GM19238 (cell line): ENCODE data around the gene PALM3.
A peak's percentile ranks its signal among the peaks of the same experiment; 100 is the strongest.
"Not testable (repeated sequence)": the region's sequence is repeated elsewhere in the genome, so short reads cannot be mapped to it uniquely, and the experiment has no call there.

Source experiments
- DNase-seq: peaks from one replicate; pipeline ENCODE4 v3.0.0; 2011; ENCODE audit warnings: low spot score; ENCODE audit not compliant: insufficient read length

PALM3 gene

DNA sequence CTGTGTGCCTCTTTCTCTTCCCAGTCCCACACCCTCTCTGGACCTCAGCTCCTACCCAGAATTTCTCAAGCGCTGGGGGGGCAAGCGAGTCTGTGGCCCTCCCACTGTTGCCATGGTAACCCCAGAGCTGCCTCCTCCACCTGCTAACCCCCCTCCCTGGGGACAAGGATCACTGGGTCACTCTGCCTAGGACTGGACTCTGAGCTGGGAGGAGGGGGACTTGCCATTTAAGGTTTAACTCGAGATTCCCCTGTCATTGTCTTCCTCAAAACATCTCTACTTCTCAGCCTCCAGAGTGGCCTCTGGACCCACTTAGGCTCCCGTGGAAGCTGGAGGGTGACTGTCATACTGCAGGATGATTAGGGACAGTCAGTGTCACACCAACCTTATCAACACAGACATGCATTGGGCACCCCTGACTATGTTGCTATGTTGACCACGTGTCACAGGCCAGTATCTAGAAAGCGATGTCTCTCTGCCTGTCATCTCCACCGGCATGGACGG lies 2.2 kb downstream of the PALM3 start:
- DNase-seq, result no peak

DNA sequence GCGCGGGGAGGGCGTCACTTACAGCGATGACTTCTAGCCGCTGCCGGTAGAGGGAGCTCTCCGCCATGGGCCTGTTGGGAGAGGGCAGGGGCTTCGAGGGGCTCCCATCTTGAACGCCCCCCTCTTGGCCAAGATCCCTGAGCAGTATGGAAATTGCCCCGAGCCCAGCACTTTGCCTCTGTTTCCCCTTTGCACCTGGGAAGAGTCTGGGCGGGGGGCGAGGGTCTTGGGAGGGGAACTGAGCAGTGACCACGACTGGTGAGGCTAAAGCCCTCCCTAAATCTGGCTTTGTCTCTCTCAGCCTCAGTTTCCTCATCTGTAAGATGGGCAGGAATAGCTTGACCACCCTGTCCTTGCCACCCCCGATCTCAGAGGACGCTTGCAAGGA lies 2.8 kb downstream of the PALM3 start:
- DNase-seq, result no peak

GRCh38 chr19:14058182-14059092 lies 3.4 kb downstream of the PALM3 start:
- DNase-seq, result no peak

GRCh38 chr19:14056741-14057356 lies 5.0 kb downstream of the PALM3 start:
- DNase-seq, result no peak

GRCh38 chr19:14056069-14056666 lies 5.7 kb downstream of the PALM3 start:
- no peak for DNase-seq

DNA sequence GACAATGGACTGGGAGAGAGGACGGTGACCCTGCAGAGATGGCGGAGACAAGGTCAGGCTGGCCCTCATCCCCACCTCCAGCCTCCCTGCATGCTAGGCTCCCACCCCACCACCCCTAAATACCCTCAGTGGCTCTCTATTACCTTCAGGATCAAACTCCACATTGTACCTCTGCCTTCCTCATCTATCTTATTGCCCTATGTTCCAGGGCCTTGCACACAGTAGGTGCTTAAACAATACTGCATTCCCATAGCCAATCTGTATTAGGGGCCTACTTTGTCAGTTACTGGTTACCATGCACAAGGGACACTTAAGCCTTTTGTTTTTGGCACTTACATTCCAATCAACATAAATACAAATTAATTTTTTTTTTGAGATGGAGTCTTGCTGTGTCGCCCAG lies 6.5 kb downstream of the PALM3 start:
- no peak for DNase-seq

- no peak for DNase-seq
These were observed 7.2 kb downstream of the PALM3 start for GRCh38 chr19:14054721-14055120.

GRCh38 chr19:14054099-14054498 lies 7.8 kb downstream of the PALM3 start:
- no peak for DNase-seq

DNA sequence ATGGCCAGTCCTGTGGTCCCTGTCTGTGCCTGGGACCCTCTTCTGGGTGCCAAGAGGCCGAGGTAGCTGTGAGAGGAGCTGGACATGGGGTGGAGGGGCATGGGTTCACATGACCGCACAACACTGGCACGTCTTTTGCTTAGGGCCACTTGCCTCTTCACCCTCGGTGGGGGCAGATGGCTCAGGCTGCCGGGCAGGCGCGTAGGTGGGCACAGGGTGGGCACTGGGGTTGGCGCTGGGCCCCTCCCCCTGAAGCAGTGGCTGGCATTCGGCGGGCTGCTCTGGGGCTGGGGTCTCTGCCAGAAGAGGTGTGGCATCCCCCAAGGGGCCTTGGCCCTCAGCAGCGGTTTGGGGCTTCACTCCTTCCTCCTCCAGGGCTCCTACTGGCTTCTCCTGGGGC lies 8.4 kb downstream of the PALM3 start:
- DNase-seq, result no peak

DNA sequence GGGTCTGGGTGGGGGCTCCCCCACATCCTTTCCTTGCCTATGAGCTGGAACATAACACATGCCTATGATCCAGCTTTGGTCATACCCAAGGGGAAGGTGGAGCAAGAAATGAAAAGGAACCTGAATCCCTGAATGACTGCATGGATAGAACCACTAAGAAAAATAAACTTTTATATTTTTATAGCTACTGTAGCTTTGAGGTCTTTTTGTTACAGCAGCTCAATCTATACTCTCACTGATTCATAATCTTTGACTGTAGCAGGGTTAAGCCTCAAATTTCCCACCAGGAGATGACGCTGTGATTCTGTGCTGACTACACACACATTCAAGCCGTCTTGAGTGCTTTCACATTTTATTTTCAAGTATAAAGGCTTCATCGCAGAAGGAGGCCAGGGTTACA lies 8.8 kb downstream of the PALM3 start:
- no peak for DNase-seq

GRCh38 chr19:14052470-14052869 lies 9.4 kb downstream of the PALM3 start:
- no peak for DNase-seq

GRCh38 chr19:14051980-14052379 lies 9.9 kb downstream of the PALM3 start:
- no peak for DNase-seq

- not testable (repeated sequence) for DNase-seq
These were observed 10.9 kb downstream of the PALM3 start for GRCh38 chr19:14050961-14051360.

GRCh38 chr19:14050512-14050911 lies 11.4 kb downstream of the PALM3 start:
- DNase-seq, result no peak

- DNase-seq, result peak; percentile 67
These were observed 13.3 kb downstream of the PALM3 start for GRCh38 chr19:14048443-14049153.

DNA sequence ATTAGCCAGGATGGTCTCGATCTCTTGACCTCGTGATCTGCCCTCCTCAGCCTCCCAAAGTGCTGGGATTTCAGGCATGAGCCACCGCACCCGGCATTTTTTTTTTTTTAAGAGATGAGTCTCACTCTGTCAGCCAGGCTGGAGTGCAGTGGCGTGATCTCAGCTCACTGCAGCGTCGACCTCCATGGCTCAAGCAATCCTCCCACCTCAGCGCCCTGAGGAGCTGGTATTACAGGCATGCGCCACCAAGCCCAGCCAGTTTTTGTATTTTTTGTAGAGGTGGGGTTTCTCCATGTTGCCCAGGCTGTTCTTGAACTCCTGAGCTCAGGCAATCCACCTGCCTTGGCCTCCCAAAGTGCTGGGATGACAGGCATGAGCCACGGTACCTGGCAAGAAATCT lies 14.0 kb downstream of the PALM3 start:
- DNase-seq, result not testable (repeated sequence)

DNA sequence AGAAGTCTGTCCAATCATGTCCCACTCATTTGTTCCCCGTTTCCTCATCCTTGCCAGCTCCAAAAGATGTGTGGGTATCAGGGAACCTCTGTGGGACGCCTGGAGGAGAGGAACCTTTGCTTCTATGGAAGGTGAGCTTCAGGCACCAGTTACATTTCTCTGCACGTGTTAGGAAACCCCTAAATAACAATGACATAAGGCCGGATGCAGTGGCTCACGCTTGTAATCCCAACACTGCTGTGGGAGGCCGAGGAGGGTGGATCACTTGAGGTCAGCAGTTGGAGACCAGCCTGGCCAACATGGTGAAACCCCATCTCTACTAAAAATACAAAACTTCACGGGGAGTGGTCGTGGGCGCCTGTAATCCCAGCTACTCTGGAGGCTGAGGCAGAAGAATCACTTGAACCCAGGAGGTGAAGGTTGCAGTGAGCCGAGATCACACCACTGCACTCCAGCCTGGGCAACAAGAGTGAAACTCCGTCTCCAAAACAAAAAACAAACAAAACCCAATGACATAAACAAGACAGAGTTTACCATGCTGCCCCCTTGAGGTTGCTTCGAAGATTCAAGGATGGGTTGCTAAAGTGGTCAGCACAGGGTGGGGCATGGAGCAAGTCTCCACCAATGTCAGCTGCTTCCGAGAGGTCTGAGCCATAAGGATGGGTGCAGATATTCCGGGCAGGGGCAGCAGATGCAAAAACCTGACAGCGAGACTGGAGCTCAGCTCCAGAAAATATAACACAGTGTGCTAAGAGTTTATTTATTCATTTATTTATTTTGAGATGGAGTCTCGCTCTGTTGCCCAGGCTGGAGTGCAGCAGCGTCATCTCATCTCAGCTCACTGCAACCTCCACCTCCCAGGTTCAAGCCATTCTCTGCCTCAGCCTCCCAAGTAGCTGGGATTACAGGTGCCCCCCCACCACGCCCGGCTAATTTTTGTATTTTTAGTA lies 18.9 kb downstream of the PALM3 start:
- DNase-seq, result peak; percentile 45

DNA sequence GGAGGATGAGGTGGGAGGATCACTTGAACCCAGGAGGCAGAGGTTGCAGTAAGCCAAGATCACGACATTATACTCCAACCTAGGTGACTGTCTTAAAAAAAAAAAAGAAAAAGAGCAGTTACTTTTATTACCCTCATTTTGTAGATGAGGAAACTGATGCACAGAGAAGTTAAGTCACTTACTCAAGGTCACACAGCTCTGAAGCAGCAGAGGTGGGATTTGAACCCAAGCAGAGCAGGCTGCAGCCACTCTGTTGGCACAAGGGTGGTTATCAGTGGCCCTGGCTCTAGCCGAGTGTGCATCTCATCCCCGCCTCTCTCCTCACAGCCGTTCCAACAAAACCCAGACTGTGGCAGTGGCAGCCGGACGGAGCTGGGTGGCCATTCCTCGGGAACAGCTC lies 22.7 kb downstream of the PALM3 start:
- no peak for DNase-seq

- DNase-seq, result no peak
These were observed 26.2 kb downstream of the PALM3 start for GRCh38 chr19:14035706-14036105.

GRCh38 chr19:14035159-14035558 lies 26.7 kb downstream of the PALM3 start:
- not testable (repeated sequence) for DNase-seq
